Endodermal cell (in vitro differentiated cells): ENCODE data around the gene HSDL1. TPM values are rescaled to one million over a fixed set of nuclear protein-coding genes. Genes with fewer than 3 reads are reported as not detected.

Experiments
- DNase-seq: peaks from one replicate; pipeline ENCODE4 v3.0.0-alpha.2; 2017
- H3K27ac ChIP-seq: 2 replicates; pipeline ENCODE4 v1.5.1; 2013; ENCODE audit warnings: mild to moderate bottlenecking, low read depth, low read length, moderate library complexity
- H3K27me3 ChIP-seq: 2 replicates; pipeline ENCODE4 v1.6.1; 2013; ENCODE audit warnings: mild to moderate bottlenecking, low read length, moderate library complexity; ENCODE audit not compliant: insufficient read depth, control insufficient read depth, poor library complexity, severe bottlenecking
- H3K36me3 ChIP-seq: 2 replicates; pipeline ENCODE4 v1.7.0; 2013; ENCODE audit warnings: mild to moderate bottlenecking, low read length, moderate library complexity; ENCODE audit not compliant: control insufficient read depth, insufficient read depth
- H3K4me1 ChIP-seq: one replicate; pipeline ENCODE4 v1.7.0; 2013; ENCODE audit warnings: low read length; ENCODE audit not compliant: control insufficient read depth, insufficient read depth
- H3K4me3 ChIP-seq: 2 replicates; pipeline ENCODE4 v1.5.1; 2013; ENCODE audit warnings: mild to moderate bottlenecking, low read length, moderate library complexity
- H3K9ac ChIP-seq: 2 replicates; pipeline ENCODE4 v1.6.1; 2013; ENCODE audit warnings: mild to moderate bottlenecking, low read length, moderate library complexity; ENCODE audit not compliant: poor library complexity, severe bottlenecking; ENCODE audit errors: extremely low read depth
- H3K9me3 ChIP-seq: 2 replicates; pipeline ENCODE4 v1.6.1; 2013; ENCODE audit warnings: mild to moderate bottlenecking, low read length, moderate library complexity; ENCODE audit not compliant: control insufficient read depth
- H3K27ac Mint-ChIP-seq: 2 replicates; pipeline ENCODE4 v1.8.0; 2020; ENCODE audit warnings: mixed read lengths
- H3K27me3 Mint-ChIP-seq: 2 replicates; pipeline ENCODE4 v1.8.0; 2021; ENCODE audit warnings: mild to moderate bottlenecking, mixed read lengths; ENCODE audit not compliant: insufficient read depth
- H3K36me3 Mint-ChIP-seq: 2 replicates; pipeline ENCODE4 v1.8.0; 2020; ENCODE audit warnings: low read depth, mixed read lengths
- H3K4me1 Mint-ChIP-seq: 2 replicates; pipeline ENCODE4 v1.8.0; 2020; ENCODE audit warnings: mixed read lengths
- H3K4me3 Mint-ChIP-seq: 2 replicates; pipeline ENCODE4 v1.8.0; 2020; ENCODE audit warnings: mild to moderate bottlenecking, moderate library complexity, mixed read lengths
- H3K9me3 Mint-ChIP-seq: 2 replicates; pipeline ENCODE4 v1.8.0; 2020; ENCODE audit warnings: mild to moderate bottlenecking, mixed read lengths
- CTCF ChIP-seq: fragments of 200-600 bp; sonication (generic); conservative IDR thresholded peaks from 2 replicates; pipeline ENCODE4 v1.5.0; 2021; ENCODE audit warnings: antibody characterized with exemption, mild to moderate bottlenecking
- WGBS, 2 experiments: methylation state at CpG; one replicate each; pipeline versions ENCODE4 v1.1.5 to v1.1.7; 2013; ENCODE audit warnings: missing lambda C conversion rate in 2 of 2, mixed read lengths in 1 of 2; ENCODE audit not compliant: insufficient coverage in 1 of 2, insufficient read length in 1 of 2; 5-methylcytosine and 5-hydroxymethylcytosine counted together
- total RNA-seq, 2 donors: library from RNA; stranded (reverse); fragmentation: NEBNext Ultra II Directional in 1 of 2; extraction: Animal tissue kit (Norgen Biotek cat#: 25700) in 1 of 2; gene quantifications; 2 replicates in 1 of 2; 3 replicates in 1 of 2; pipeline ENCODE4 v1.2.1, GENCODE V29; 2021

The HSDL1 gene
- total RNA-seq, 2 donors from 2014 or later = 49.5 to 68.3 TPM

- no peaks in the 10 kb centered on the region for H3K27me3 Mint-ChIP-seq
- no peak for DNase-seq
- WGBS, 2 experiments = 93 to 97% methylated on average over 14 to 16 of the region's 16 CpGs
These were observed 51.7 kb downstream of the HSDL1 start for GRCh38 chr16:84093120-84093878.

GRCh38 chr16:84091460-84091859, 53.5 kb downstream of the HSDL1 start:
- Mint-ChIP-seq H3K27ac (no peak overlapping the region), H3K9me3 (no peaks in the 10 kb centered on the region), H3K36me3 (peaks cover 57% of the 10 kb centered on the region), H3K4me3 (no peak overlapping the region), H3K27me3 (no peaks in the 10 kb centered on the region), H3K4me1 (no peaks in the 10 kb centered on the region)
- H3K4me1 ChIP-seq = no peaks in the 10 kb centered on the region
- H3K9me3 ChIP-seq = no peaks in the 10 kb centered on the region
- no peak overlapping the region for H3K4me3 ChIP-seq
- H3K36me3 ChIP-seq = peaks cover 94% of the 10 kb centered on the region
- H3K27me3 ChIP-seq = no peaks in the 10 kb centered on the region
- no peak for DNase-seq
- H3K27ac ChIP-seq = no peak overlapping the region
- no peak for TF ChIP-seq CTCF
- 93 to 98% methylated on average over 10 of the region's 10 CpGs for WGBS, 2 experiments
- H3K9ac ChIP-seq = no peak overlapping the region

More at GRCh38 chr16:84093120-84093878, 51.7 kb downstream of the HSDL1 start:
- Histone ChIP-seq H3K4me1 (no peaks in the 10 kb centered on the region), H3K9me3 (no peaks in the 10 kb centered on the region), H3K27ac (no peak overlapping the region), H3K36me3 (peaks cover 92% of the 10 kb centered on the region), H3K4me3 (no peak overlapping the region), H3K27me3 (no peaks in the 10 kb centered on the region), H3K9ac (no peak overlapping the region)
- Mint-ChIP-seq H3K36me3 (peaks cover 59% of the 10 kb centered on the region), H3K9me3 (no peaks in the 10 kb centered on the region), H3K4me3 (no peak overlapping the region), H3K4me1 (peaks cover 5% of the 10 kb centered on the region), H3K27ac (no peak overlapping the region)
- TF ChIP-seq CTCF = no peak

GRCh38 chr16:84090211-84090610, 54.8 kb downstream of the HSDL1 start:
- no peaks in the 10 kb centered on the region for H3K4me1 Mint-ChIP-seq
- Histone ChIP-seq H3K4me1 (no peaks in the 10 kb centered on the region), H3K4me3 (no peak overlapping the region), H3K36me3 (peaks cover 91% of the 10 kb centered on the region), H3K27ac (no peak overlapping the region), H3K9ac (no peak overlapping the region), H3K27me3 (no peaks in the 10 kb centered on the region), H3K9me3 (no peaks in the 10 kb centered on the region)
- no peak for DNase-seq
- H3K27me3 Mint-ChIP-seq = no peaks in the 10 kb centered on the region
- 88 to 91% methylated on average over 7 to 9 of the region's 9 CpGs for WGBS, 2 experiments
- H3K36me3 Mint-ChIP-seq = peaks cover 60% of the 10 kb centered on the region
- H3K27ac Mint-ChIP-seq = no peak overlapping the region
- TF ChIP-seq CTCF = no peak
- no peak overlapping the region for H3K4me3 Mint-ChIP-seq
- no peaks in the 10 kb centered on the region for H3K9me3 Mint-ChIP-seq
